ENCODE measurements around the gene FAM53B. TPM values are rescaled to one million over a fixed set of nuclear protein-coding genes. Genes with fewer than 3 reads are reported as not detected.
A peak's percentile ranks its signal among the peaks of the same experiment; 100 is the strongest.
"Not testable (repeated sequence)": the region's sequence is repeated elsewhere in the genome, so short reads cannot be mapped to it uniquely, and the experiment has no call there.

Gene FAM53B
- 19.3 TPM for total RNA-seq (ENCODE audit: insufficient read depth, low replicate concordance)

DNA sequence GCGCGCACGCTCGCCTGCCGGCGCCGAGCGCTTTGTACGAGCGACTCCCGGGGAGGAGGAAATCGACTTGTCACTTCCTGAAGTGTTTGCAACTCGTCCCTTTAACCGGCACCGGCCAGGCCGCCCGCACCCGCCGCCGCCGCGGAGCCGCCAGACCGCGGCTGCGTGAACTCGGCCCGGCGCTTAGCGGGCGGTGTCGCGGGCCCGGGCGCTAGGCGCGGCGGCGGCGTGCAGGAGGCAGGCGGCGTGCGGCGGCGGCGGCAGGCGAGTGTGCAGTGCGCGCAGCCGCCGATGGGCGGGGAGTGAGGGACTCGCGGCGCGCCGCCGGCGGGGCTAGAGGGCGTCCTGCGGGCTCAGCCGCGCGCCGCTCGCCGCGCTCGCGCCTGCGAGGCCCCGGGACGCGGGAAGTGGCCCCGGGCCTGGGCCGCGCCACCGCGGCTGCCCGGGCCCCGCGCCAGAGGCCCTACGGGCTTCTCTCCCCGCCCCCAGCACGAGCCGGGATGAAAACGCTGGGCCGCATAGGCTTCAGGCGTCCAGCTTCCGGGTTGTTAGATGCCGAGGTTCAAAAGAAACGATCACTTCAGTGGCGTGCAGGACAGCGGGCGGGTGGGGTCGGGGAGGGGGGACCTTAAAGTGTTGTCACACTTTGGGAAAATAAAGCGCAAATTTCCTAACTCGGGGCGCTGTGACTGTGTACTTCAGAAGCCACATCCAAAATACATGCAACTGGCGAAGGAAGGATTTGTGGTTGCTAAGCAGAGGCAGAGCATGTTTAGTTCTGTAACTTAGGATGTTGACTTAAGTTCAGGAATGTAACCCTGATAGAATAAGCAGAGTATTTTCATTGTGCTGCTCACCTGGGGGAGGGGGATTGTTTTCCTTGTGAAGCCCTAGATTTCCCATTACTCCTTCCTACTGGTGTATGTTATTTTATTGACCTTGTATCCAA lies at the start of gene FAM53B:
FAM53B (minus strand) TSS at position 277 of the 949 bp plus-strand sequence. CDS start 37,665 bp downstream, outside the sequence.
- peak; percentile 85 for DNase-seq (ENCODE audit: low spot score)

DNA sequence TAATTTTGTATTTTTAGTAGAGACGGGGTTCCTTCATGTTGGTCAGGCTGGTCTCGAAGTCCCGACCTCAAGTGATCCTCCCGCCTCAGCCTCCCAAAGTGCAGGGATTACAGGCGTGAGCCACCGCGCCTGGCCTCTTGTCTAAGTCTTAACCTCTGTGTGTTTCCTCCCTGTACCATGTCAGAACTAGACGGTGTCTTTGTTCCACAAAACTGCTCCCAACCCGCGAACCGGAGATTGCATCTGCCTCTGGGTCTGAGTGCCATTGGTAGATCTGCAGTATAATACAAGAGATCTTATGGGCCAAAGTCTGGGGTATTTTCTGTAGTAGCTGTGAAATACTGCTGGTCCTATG lies 48.8 kb upstream of the FAM53B start:
- no peak for DNase-seq (ENCODE audit: low spot score)

DNA sequence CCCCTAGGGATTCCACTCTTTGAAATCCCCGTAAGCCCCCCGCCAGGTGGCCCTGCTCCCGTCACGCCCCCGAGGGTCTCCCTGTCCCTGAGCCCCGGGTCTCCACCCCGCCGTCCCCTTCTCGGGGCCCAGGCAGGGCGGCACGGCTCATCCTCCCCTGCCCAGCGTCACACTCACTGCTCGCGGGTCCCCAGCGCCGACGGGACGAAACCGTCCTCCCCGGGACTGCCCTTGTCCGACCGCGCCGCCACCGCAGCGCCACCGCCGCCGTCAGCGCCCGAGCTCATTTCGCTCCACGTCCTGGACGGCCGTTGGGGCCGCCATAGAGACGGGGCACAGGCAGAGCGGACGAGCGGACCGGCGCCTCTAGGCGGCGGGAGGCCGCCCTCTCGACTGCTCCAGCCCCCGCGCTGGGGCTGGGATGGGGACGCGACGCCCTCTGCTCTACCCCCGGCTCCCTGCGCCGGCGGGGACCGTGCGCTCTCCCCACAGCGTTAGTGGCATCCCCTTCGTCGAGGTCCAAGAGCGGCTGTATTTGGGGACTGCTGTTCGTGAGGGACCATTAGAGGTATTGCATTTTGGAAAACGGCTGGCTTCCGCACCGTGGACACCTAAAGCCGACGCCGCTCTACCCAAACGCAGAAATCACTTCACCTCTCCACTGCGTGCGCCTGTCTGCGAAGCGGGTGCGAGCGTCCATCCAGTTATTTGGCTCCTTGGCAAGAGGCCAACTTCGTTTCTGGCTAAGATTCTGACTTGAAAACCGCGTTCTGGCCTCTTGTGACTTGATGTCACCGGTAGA lies 47.6 kb upstream of the FAM53B start, which contains the start of gene EEF1AKMT2:
EEF1AKMT2 (minus strand) TSS at position 341 of the 802 bp plus-strand sequence; CDS start at position 287, 54 bp downstream.
- DNase-seq (ENCODE audit: low spot score): peak; percentile 90

DNA sequence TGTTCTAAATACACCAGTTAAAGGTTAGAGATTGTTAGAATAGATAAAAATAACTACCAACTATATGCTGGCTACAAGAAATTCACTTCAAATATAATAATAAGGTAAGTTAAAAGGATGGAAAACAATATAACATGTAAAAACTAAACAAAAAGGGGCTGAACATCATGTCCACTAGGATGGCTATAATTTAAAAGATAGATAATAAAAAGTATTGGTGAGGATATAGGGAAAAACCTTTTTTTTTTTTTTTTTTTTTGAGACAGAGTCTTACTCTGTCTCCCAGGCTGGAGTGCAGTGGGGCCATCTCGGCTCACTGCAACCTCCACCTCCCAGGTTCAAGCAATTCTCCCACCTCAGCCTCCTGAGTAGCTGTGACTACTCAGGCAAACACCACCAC lies 38.7 kb upstream of the FAM53B start:
- not testable (repeated sequence) for DNase-seq (ENCODE audit: low spot score)

DNA sequence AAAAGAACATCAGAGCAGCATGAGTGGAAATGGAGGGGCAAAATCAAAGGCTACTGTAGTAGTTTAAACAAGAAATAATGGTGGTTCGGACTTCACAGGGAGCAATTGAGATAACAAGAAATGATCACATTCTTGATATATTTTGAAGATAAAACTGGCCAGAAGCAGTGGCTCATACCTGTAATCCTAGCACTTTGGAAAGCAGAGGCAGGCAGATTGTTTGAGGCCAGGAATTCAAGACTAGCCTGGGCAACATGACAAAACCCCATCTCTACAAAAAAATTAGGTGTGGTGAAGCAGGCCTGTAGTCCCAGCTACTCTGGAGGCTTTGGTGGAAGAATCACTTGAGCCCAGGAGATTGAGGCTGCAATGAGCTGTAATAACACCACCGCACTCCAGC lies 24.6 kb upstream of the FAM53B start:
- DNase-seq (ENCODE audit: low spot score): peak; percentile 18

DNA sequence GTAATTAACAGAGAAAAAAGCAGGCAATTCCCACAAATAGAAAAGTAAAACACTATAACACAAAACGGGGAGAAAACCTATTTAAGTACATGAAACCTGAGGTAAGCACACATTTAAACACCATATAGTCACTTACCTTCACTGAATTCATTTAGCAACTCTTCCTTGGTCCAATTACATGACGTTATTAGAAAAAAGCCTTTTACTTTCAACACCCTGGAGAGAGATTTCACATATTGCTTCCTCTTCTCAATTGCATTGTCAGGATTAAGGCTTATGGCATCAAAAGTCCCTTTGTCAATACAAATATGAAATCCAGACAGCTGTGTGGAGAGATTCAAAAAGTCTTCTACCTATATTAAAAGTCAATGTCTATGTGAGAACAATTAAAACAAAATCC lies 21.1 kb upstream of the FAM53B start:
- DNase-seq (ENCODE audit: low spot score): no peak

DNA sequence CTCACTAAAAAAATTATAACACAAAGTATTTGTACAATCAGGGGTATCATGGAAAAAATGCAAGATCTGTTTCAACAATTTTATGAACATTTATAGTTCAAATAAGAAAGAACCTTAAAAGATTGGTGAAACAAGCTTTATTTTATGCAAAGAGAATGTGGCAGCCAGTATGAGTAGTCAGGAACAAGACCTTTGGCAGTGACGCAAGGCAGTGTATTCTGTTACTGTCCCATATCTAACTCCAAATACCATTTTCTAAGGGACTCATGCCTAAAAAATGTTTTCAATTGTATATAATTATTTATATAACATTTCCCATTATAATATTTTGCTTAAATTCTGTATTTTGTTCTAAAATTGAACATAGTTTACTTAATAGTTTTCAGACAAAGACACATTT lies 19.1 kb upstream of the FAM53B start:
- DNase-seq (ENCODE audit: low spot score): no peak

DNA sequence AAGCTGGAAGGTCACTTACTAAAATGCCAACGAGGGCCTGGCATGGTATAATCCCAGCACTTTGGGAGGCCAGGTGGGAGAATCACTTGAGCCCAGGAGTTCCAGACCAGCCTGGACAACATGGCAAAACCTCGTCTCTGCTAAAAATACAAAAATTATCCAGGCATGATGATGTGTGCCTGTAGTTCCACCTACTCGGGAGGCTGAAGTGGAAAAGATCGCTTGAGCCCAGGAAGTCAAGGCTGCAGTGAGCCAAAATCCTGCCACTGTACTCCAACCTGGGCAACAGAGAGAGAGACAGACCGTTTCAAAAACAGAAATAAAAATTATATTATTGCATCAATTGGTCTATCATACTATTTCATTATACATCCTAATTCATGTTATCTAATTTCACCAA lies 18.1 kb upstream of the FAM53B start:
- DNase-seq (ENCODE audit: low spot score): no peak

DNA sequence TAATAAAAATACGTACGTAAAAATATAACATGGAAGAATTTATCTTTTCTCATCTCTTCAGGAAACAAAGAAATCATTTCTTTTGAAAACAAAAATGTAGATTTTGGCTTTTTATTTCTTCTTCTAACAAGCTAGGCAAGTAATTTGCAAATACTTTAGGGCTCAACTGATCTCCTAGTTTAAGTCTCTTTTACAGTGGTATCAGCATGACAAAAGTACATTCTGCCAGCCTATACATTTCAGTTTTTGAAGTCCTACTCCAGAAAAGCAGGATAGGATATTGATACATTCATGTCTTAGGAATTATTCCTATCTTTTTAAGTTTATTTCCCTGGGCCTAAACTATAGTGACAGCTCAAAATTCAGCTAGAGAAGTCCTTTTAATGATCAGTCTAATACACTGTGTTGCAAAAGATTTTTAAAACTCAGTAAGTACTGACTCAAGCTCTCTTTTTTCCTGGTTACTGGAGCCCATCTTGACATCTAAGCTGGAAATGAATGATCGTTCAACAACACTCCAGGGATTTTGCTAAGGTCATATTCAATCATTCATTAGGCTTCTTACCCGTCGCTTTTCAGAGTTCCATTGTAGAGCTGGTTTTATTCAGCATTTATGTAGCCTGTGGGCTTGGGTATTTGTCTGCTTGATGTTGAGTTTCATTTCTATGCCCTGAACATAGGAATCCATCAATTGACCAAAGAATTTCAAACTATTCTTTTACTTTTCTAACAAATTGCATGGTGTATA lies 12.2 kb upstream of the FAM53B start:
- no peak for DNase-seq (ENCODE audit: low spot score)

DNA sequence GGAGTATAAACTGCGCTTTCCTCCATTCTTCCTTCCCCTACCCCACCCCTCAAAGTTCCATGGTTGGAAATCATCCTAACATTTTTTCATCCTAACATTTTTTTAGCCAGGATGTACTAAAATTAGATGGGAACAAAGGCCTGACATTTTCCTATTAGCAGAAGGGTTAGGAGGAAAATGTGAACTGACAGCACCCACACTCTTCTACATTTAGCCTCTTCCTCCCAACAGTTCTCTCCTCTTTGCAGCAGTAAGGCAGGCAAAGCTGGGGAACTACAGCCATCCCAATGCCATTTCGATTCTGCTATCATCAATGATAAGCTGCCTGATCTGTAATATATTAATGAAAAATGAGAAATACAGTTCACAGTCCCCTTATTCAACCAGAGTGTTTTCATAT lies 11.4 kb upstream of the FAM53B start:
- DNase-seq (ENCODE audit: low spot score): no peak

GRCh38 chr10:124754227-124754626 lies 10.0 kb upstream of the FAM53B start:
- no peak for DNase-seq (ENCODE audit: low spot score)

GRCh38 chr10:124748953-124749645 lies 4.9 kb upstream of the FAM53B start:
- peak; percentile 75 for DNase-seq (ENCODE audit: low spot score)

DNA sequence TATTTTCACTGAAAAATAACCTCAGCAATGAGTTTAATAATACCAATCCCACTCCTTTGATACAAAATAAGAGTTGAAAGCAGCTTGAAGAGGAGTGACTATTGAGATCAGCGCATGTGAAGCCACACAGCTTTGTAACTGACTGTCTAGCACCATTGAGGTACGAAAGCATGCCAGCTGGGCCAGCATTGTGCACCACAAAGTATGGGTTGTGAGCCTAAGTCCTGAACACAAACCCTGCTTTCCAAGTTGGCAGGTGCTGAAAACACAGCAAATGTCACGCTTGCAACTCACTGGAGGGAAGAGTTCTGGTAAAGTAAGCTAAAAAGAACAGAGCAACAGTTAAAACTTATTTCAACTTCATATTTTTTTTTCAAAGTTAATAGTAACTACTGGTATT lies 4.0 kb upstream of the FAM53B start:
- DNase-seq (ENCODE audit: low spot score): no peak

DNA sequence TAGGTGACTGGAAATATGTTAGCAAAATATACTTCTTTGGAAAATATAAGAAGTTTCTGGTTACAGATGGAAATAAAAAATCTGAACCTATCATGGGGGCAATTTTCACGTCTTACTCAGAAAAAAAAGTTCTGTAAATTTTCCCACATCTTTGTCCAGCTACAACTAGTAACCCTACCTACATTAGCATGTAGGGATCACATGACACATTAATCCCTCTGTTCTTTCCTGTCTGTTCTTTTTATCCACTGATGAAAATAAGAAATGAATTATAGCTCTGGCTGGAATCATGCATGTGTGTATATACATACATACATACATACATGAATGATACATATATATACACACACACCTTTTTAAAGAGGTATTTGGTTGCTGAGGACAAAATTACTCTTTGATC lies 3.6 kb upstream of the FAM53B start:
- no peak for DNase-seq (ENCODE audit: low spot score)

DNA sequence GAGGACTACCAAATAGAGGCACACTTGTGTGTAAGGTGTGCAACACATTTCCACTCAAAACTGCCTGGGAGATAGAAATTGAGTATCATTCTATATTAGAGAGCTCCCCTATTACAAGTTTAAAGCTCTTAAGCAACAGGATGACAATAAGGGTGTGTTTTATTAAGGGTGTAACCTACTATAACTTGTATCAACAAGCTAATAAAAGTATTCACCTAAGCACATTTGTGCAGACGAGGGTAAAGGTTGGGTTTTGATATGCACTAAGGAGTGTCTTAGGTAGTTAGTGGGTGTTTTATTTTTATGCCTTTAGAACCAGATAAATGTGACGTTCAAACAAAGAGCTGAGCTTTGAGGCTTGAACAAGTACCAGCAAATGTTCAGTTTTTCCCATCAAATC lies 2.8 kb upstream of the FAM53B start:
- no peak for DNase-seq (ENCODE audit: low spot score)

GRCh38 chr10:124746447-124746846 lies 2.3 kb upstream of the FAM53B start:
- not testable (repeated sequence) for DNase-seq (ENCODE audit: low spot score)

DNA sequence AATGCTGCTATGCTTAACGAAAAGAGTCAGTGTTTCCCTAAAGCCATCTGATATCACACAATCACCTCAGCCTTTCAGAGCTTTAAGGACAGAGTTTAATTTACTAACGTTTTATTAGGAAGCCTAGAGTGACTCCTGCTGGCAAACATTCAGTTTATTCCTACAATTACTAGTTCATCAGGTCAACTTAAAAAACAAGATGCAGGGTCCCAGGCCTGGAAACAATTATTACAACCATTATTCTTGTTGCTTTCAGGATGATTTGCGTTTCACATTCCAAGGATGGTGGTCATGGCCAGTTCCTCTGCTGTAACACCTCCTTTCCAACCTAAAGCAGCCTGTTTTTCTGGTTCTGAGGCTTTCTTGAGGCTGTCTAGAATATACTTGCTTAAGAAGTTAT lies 1.5 kb upstream of the FAM53B start:
- DNase-seq (ENCODE audit: low spot score): peak; percentile 78

DNA sequence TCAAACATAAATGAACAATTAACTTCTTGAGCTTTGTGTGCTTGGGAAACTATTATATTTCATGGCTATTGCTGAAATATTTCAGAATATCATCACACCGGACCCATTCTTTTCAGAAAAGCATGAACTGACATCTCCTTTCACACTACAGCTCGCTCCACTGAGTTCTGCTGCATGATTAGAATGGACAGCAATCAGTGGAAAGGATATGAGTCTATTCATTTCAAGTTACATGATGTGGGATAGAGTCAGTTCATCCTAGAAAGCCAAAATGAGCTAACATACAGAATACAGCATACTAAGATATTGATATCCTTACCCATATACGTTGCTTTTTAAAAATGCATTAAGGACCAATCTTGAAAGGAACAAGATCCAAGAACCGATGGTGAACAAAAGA lies 1.1 kb upstream of the FAM53B start:
- DNase-seq (ENCODE audit: low spot score): no peak

DNA sequence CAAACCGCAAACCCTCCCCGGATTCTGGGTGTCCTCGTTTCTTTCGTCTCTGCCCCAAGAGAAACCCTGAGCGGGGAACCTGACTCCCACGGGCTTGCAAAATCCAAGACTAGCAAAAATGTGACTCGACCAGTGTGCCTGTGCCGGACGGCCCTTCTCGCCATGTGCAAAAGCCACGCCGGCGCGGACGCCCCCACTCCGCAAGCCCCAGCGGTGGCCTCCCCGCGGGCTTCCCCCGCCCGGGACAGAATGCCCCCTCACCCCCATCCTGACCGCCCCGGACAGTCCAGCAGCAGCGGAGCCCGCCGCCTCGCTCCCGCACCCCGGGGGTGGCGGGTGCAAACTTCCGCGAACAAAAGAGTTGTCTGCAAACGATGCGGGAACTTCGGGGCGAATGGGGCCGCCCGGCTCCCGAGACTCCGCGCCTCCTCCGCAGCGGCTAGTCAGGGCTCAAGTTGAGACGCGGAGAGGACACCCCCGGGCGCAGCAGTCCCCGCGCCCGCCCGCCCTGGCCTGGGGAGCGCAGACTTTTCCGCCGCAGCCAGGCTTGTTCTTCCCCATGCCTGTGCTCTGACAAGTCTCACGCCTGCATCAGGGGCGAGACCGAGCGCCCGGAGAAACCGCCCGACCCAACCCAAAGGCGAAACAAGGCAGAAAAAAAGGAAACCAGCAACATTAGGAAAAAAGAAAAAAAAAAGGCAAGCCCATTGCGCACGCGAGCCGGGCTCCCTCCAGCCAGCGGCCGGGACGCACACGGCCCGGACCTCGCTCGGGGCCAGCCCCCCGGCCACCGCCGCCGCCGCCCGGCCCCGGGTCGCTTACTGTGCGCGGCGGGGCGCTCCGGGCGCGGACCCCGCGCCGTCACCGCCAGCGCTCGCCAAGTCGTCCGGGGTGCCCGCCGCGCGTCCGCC lies 732 bp downstream of the FAM53B start:
- peak; percentile 56 for DNase-seq (ENCODE audit: low spot score)
